ENCODE results near the gene HAUS6. TPM values are rescaled to one million over a fixed set of nuclear protein-coding genes. Genes with fewer than 3 reads are reported as not detected.
"Not testable (repeated sequence)": the region's sequence is repeated elsewhere in the genome, so short reads cannot be mapped to it uniquely, and the experiment has no call there.

Gene HAUS6
- total RNA-seq, 1 donor from 2014 or later, result 14.9 TPM

DNA sequence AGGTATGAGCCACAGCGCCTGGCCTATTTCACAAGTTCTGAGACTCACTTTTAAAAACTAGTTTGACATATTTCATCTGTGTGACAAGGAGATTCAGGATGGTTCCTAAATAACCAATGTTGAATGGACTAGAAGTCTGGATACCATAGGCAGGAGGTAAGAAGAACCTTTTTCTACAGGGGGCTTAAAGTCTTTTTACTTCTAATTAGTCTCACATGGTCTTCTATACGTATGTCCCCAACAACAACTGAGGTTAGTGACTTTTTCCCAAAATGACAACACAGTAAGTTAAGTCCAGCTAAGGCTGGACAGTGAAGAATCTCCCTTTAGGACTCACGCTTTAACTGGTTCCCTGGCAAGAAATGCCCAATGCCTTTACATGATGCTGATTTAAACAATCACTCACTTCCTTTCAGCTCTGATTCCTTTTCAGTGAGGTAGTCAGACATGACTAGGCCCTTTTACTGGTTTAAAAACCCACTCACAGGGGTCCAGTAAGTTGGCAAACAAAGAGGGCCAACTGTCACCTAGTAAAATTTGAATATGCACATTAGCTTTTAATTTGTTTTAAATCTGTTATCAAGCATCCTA is 12.1 kb upstream of the HAUS6 start:
- H3K4me3 Mint-ChIP-seq, result no peak overlapping the region
- H3K27me3 Mint-ChIP-seq (ENCODE audit: low read depth), result no peaks in the 10 kb centered on the region
- H3K9me3 Mint-ChIP-seq, result no peaks in the 10 kb centered on the region
- no peaks in the 10 kb centered on the region for H3K4me1 Mint-ChIP-seq
- no peak for DNase-seq (ENCODE audit: low spot score in 2 of 2, unreplicated experiment in 2 of 2)
- H3K27ac Mint-ChIP-seq, result peak overlapping the region; percentile 43
- peaks cover 48% of the 10 kb centered on the region for H3K36me3 Mint-ChIP-seq
- TF ChIP-seq, protein P1, sequence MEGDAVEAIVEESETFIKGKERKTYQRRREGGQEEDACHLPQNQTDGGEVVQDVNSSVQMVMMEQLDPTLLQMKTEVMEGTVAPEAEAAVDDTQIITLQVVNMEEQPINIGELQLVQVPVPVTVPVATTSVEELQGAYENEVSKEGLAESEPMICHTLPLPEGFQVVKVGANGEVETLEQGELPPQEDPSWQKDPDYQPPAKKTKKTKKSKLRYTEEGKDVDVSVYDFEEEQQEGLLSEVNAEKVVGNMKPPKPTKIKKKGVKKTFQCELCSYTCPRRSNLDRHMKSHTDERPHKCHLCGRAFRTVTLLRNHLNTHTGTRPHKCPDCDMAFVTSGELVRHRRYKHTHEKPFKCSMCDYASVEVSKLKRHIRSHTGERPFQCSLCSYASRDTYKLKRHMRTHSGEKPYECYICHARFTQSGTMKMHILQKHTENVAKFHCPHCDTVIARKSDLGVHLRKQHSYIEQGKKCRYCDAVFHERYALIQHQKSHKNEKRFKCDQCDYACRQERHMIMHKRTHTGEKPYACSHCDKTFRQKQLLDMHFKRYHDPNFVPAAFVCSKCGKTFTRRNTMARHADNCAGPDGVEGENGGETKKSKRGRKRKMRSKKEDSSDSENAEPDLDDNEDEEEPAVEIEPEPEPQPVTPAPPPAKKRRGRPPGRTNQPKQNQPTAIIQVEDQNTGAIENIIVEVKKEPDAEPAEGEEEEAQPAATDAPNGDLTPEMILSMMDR (IDR thresholded peaks at IDR 0.05; ENCODE audit: unreplicated experiment), result no peak

GRCh38 chr9:19113964-19114679 is 11.4 kb upstream of the HAUS6 start:
- Mint-ChIP-seq H3K36me3 (peaks cover 42% of the 10 kb centered on the region), H3K4me1 (no peaks in the 10 kb centered on the region), H3K4me3 (no peak overlapping the region), H3K9me3 (no peaks in the 10 kb centered on the region), H3K27me3 (ENCODE audit: low read depth) (no peaks in the 10 kb centered on the region), H3K27ac (peak overlapping the region; percentile 47)
- TF ChIP-seq, protein P1 (IDR thresholded peaks at IDR 0.05; ENCODE audit: unreplicated experiment), result no peak
- DNase-seq (ENCODE audit: low spot score in 2 of 2, unreplicated experiment in 2 of 2), result no peak

DNA sequence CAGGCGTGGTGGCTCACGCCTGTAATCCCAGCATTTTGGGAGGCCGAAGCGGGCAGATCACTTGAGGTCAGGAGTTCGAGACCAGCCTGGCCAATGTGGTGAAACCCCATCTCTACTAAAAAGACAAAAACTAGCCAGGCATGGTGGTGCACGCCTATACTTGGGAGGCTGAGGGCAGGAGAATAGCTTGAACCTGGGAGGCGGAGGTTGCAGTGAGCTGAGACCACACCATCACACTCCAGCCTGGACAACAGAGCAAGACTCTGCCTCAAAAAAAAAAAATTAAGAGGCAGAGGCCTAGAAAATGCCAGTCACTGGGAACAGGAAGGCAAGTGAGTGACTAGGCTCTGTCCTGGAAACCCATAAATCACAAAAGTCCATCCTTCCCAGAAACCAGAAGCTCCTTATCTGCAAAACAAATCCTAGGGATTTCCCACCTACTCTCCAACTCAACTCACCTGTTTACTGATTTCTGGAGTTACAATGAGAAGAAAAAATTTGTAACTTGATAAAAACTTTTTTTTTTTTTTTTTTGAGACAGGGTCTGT is 10.4 kb upstream of the HAUS6 start:
- H3K9me3 Mint-ChIP-seq; H3K27me3 Mint-ChIP-seq (ENCODE audit: low read depth); H3K4me3 Mint-ChIP-seq; DNase-seq (ENCODE audit: low spot score in 2 of 2, unreplicated experiment in 2 of 2); H3K4me1 Mint-ChIP-seq: not testable (repeated sequence)
- Mint-ChIP-seq H3K27ac (peak overlapping the region; percentile 25), H3K36me3 (peaks cover 32% of the 10 kb centered on the region)

DNA sequence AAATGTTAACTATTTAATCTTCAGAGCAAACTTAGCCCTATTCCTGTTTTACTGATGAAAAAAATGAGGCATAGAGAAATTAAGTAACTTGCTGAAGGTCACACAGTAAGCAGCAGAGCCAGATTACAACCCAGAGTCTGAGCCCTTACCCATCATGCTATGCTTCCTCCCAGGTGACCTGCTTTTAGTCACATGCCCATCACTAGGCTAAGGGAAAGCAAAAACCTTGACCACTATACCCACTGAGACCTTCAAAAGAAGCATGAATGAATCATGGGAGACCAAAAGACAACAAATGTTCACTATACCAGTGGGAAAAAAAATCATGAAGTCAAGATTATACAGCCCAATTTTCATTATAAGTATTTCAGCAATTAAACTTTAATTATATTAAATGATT is 5.3 kb upstream of the HAUS6 start:
- Mint-ChIP-seq H3K36me3 (no peaks in the 10 kb centered on the region), H3K27ac (no peak overlapping the region), H3K9me3 (peaks cover 3% of the 10 kb centered on the region), H3K4me3 (no peak overlapping the region), H3K4me1 (peaks cover 11% of the 10 kb centered on the region), H3K27me3 (ENCODE audit: low read depth) (no peaks in the 10 kb centered on the region)
- no peak for DNase-seq (ENCODE audit: low spot score in 2 of 2, unreplicated experiment in 2 of 2)
- TF ChIP-seq, protein P1 (IDR thresholded peaks at IDR 0.05; ENCODE audit: unreplicated experiment), result no peak

DNA sequence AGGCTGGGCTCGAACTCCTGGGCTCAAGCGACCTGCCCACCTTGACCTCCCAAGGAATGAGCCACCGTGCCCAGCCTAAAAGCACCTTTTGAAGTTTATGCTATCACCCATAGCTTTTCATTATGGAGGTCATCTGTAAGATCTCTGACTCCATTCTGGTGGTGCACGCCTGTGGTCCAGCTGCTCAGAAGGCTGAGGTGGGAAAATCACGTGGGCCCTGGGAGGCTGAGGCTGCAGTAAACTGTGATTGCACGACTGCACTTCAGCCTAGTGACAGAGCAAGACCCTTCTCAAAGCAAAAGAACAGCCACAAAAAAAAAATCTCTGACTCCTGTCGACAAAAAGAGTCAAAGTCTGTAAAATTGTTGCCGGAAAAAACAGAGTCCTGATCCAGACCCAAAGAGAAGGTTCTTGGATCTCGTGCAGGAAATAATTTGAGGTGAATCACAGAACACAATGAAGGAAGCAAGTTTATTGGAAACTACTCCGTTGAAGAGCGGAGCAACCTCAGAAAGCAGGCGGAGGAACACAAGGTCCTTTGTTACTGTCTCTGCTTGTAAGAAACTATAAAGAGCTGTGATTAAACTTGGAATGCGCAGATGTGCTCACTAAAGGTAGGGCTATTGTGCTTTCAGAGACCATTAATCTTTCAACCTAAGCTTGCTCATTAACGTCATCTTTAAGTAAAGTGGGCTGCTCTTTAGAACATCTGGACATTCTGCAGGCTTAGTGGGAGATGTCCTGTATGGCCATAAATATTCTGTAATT is 2.0 kb upstream of the HAUS6 start:
- peak overlapping the region; percentile 37 for H3K4me3 Mint-ChIP-seq
- TF ChIP-seq, protein P1 (IDR thresholded peaks at IDR 0.05; ENCODE audit: unreplicated experiment), result no peak
- peaks cover 4% of the 10 kb centered on the region for H3K36me3 Mint-ChIP-seq
- H3K27ac Mint-ChIP-seq, result peak overlapping the region; percentile 89
- no peak for DNase-seq (ENCODE audit: low spot score in 2 of 2, unreplicated experiment in 2 of 2)
- peaks cover 26% of the 10 kb centered on the region for H3K4me1 Mint-ChIP-seq
- H3K9me3 Mint-ChIP-seq, result peaks cover 3% of the 10 kb centered on the region
- H3K27me3 Mint-ChIP-seq (ENCODE audit: low read depth), result no peaks in the 10 kb centered on the region

All from mesothelial cell of epicardium (in vitro differentiated cells).